Stimulated activated CD8-positive, alpha-beta memory T cell treated with anti-CD3 and anti-CD28 coated beads, Interleukin-15, amount 100 ng/mL, for 1 hour (primary cell): Measurements from ENCODE around the gene KCNAB2.

Experiments
- DNase-seq: peaks from one replicate; pipeline ENCODE4 v3.0.0-alpha.2; 2020; ENCODE audit warnings: low read depth

The KCNAB2 gene

GRCh38 chr1:6033124-6033523 is 12.6 kb upstream of the KCNAB2 start:
- DNase-seq: no peak

GRCh38 chr1:6033986-6034749 is 11.5 kb upstream of the KCNAB2 start:
- no peak for DNase-seq

- no peak for DNase-seq
These were observed 11.0 kb upstream of the KCNAB2 start for GRCh38 chr1:6034750-6035096.

GRCh38 chr1:6035303-6035702 is 10.4 kb upstream of the KCNAB2 start:
- DNase-seq: no peak

GRCh38 chr1:6035719-6036118 is 10.0 kb upstream of the KCNAB2 start:
- DNase-seq: no peak

GRCh38 chr1:6037338-6037762 is 8.3 kb upstream of the KCNAB2 start:
- no peak for DNase-seq

- no peak for DNase-seq
These were observed 7.1 kb upstream of the KCNAB2 start for GRCh38 chr1:6038603-6039002.

GRCh38 chr1:6039031-6039430 is 6.7 kb upstream of the KCNAB2 start:
- no peak for DNase-seq

- DNase-seq: no peak
These were observed 5.2 kb upstream of the KCNAB2 start for GRCh38 chr1:6040444-6040843.

GRCh38 chr1:6040861-6041415 is 4.8 kb upstream of the KCNAB2 start:
- DNase-seq: no peak

GRCh38 chr1:6041432-6042062 is 4.1 kb upstream of the KCNAB2 start:
- no peak for DNase-seq

- DNase-seq: no peak
These were observed 2.1 kb upstream of the KCNAB2 start for GRCh38 chr1:6043561-6043960.

- no peak for DNase-seq
These were observed 1.1 kb upstream of the KCNAB2 start for GRCh38 chr1:6044481-6045109.

- no peak for DNase-seq
These were observed 582 bp upstream of the KCNAB2 start for GRCh38 chr1:6045110-6045502.

GRCh38 chr1:6046279-6046678 is 591 bp downstream of the KCNAB2 start:
- no peak for DNase-seq

- DNase-seq: no peak
These were observed 2.6 kb downstream of the KCNAB2 start for GRCh38 chr1:6048179-6048867.

GRCh38 chr1:6049419-6049818 is 3.7 kb downstream of the KCNAB2 start:
- no peak for DNase-seq

- DNase-seq: no peak
These were observed 5.7 kb downstream of the KCNAB2 start for GRCh38 chr1:6051423-6051822.

GRCh38 chr1:6052543-6053205 is 7.0 kb downstream of the KCNAB2 start:
- DNase-seq: no peak

- no peak for DNase-seq
These were observed 7.5 kb downstream of the KCNAB2 start for GRCh38 chr1:6053206-6053546.

GRCh38 chr1:6054596-6054995 is 8.9 kb downstream of the KCNAB2 start:
- no peak for DNase-seq

- DNase-seq: no peak
These were observed 10.9 kb downstream of the KCNAB2 start for GRCh38 chr1:6056572-6056948.
